ENCODE measurements around the gene SLC25A22. TPM values are rescaled to one million over a fixed set of nuclear protein-coding genes. Genes with fewer than 3 reads are reported as not detected.

Gene SLC25A22
- total and polyA plus RNA-seq, 9 of the 15 experiments (the other 6 are each of a cell fraction or from before 2014, with no cell fraction given), result 0.41 to 55.4 (median 11.4) TPM

- no peak for TF ChIP-seq MBD1 (CRISPR knock-in tag; IDR thresholded peaks at IDR 0.05)
- TF ChIP-seq NELFE (IDR thresholded peaks at IDR 0.05; ENCODE audit: insufficient read depth, insufficient read length), result no peak
- no peak for TF ChIP-seq CBFB (CRISPR knock-in tag; IDR thresholded peaks at IDR 0.05)
- peak; percentile 58; the same call in 1 of the 2 replicates for TF ChIP-seq KLF13 (tag; IDR thresholded peaks at IDR 0.05; ENCODE audit: borderline replicate concordance, low read depth)
- no peak for TF ChIP-seq ZNF57 (CRISPR knock-in tag; IDR thresholded peaks at IDR 0.05)
- no peak for TF ChIP-seq RBM15 (IDR thresholded peaks at IDR 0.05; ENCODE audit: insufficient read depth, low read length)
- TF ChIP-seq MGA (IDR thresholded peaks at IDR 0.05), result no peak
- TF ChIP-seq BRD4 (IDR thresholded peaks at IDR 0.05), result no peak
- TF ChIP-seq CCNT2 (IDR thresholded peaks at IDR 0.05; ENCODE audit: borderline replicate concordance, extremely low read depth, insufficient read length, low read depth, low read length), result peak; percentile 68
- TF ChIP-seq PURB (CRISPR knock-in tag; IDR thresholded peaks at IDR 0.05; ENCODE audit: low read depth), result no peak
- no peak for TF ChIP-seq SETDB1 (IDR thresholded peaks at IDR 0.05; ENCODE audit: low read length)
Observed at GRCh38 chr11:798093-798713, at the start of gene SLC25A22 (continued).

Measured in K562 (cell line).